GM18873 (cell line): ENCODE measurements around the gene ARNT2.

Experiments
- ATAC-seq: cut with Tn5 transposase; IDR thresholded peaks from one replicate; pipeline ENCODE4 v1.9.1; 2021; ENCODE audit warnings: mild to moderate bottlenecking, moderate library complexity, moderate number of reproducible peaks; ENCODE audit not compliant: unreplicated experiment, low FRiP score

ARNT2 gene

GRCh38 chr15:80607287-80607980 is 203.3 kb downstream of the ARNT2 start:
- no peak for ATAC-seq

DNA sequence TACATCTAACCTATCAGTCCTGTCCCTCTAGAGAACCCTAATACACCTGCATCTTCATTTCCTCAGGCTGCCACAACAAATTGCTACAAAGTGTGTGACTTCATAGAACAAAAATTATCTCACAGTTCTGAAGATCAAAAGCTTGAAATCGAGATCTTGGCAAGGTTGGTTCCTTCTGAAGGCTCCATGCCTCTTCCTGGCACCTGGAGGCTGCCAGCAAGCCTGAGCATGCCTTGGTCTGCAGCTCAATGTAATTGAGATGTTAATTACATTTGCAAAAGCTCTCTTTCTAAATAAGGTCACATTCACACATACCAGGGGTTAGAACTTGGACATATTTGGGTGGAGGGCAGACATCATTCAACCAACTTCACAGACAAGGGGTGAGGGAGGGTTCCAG is 204.5 kb downstream of the ARNT2 start:
- ATAC-seq, result no peak

- ATAC-seq, result no peak
Observed at GRCh38 chr15:80609091-80609490, 204.9 kb downstream of the ARNT2 start.

GRCh38 chr15:80609512-80609946 is 205.3 kb downstream of the ARNT2 start:
- no peak for ATAC-seq

DNA sequence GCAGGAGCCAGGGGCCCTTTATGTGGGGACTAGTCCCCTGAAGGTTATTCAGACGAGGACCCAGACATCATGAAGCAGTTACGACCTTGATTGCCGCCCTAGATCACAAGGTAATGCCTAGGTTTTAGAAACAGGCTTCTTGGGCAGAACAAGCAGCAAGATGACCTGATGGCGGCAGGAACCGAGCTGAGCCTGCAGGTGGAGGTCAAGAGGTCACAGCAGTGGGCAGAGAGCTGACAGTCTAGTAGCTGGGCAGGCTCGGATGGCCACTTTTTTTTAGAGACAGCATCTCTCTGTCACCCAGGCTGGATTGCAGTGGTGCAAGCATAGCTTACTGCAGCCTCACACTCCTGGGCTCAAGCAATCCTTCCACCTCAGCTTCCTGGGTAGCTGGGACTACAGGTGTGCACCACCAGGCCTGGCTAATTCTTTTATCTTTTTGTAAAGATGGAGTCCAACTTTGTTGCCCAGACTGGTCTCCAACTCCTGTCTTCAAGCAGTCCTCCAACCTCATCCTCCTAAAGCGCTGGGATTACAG is 207.4 kb downstream of the ARNT2 start:
- no peak for ATAC-seq

DNA sequence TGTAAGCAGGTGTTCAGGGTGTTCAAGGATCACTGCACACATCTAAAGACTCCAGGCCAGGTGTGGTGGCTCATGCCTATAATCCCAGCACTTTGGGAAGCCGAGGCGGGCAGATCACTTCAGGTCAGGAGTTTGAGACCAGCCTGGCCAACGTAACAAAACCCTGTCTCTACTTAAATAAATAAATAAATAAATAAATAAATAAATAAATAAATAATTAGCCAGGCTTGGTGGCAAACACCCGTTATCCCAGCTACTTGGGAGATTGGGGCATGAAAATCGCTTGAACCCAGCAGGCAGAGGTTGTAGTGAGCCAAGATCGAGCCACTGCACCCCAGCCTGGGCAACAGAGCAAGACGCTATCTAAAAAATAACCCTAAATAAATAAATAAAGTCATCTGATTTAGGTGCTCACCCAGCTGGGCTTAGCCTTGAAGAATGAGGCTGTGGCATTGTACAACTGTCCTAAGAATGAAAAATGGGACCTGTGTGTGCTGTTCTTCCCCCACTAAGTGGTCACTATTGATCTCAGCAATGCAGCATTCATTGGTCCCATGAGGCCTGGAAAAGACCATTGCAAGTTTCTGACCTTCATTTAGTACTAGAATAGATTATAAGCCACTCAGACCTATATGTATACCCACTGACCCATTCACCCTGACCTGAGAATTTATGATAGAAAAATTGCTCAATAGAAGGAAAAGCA is 208.1 kb downstream of the ARNT2 start:
- ATAC-seq, result no peak

DNA sequence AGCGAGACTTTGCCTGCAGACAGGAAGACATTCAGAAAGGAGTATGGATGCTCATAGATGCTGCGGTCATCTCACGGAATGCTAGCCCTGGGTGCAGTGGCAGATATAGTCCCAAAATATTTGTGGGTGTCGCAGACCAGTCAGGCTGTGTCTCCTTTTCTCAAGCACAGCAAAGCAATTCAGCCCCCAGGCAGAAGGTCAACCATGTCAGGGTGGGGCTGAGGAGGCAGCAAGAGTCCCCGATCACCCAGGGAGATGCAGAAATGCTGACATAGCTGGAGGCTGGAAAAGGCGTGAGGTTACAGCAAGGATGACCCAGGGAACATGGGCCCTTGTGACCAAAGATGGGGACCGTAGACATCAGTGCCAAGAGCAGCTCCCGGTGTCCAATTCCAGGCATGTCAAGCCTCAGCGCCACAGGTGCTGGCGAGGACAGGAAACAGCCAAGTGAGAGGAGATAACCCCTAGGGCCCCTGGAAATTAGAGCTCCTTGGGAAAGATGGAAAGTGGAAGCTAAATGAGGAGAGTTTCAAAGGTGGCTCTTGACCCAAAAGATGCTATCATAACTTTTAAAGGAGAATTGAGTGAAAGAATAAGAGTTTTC is 209.7 kb downstream of the ARNT2 start:
- ATAC-seq, result no peak

DNA sequence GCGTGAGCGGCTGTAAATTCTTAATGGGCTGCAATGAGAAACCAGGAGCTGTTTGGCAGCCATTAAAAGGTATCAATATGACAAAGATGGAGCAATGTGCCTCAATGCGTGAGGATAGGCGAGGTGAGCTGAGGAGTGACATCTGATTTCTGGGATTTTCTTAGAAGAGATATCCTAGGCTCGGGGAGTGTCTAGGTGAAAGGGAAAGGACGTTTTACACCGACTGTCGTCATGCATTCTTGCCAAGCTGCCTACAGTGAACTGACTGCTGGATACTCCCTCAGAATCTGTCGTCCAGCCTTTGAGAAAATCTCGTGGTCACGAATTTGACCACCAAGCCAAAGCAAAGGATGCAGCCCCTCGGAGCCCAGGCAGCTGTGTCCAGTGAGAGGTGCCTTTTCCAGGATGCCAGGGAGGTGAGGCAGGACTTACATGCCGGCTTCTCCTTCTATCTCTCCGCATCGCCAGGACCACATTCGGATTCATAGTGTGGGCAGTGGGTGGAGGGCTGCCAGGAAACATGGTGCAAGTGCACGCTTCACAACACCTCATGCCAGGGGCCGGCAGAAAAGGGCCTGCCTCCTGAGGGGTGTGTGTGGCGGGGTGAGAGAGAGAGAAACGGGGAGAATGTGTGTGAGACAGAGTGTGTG is 210.7 kb downstream of the ARNT2 start:
- no peak for ATAC-seq

DNA sequence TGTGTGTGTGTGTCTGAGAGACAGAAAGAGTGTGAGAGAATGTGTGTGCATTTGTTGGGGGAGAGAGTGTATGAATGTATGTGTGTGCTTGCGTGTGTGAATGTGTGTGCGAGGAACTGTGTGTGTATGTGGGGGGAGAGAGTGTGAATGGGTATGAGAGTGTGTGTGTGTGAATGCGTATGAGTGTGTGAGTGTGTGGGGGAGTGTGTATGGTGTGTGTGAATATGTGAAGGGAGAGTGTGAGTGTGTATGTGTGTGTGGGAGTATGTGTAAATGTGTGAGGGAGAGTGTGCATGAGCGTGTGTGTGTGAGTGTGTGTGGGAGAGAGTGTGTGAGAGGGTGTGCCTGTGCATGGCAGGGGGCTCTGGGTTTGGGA is 211.2 kb downstream of the ARNT2 start:
- no peak for ATAC-seq

- no peak for ATAC-seq
Observed at GRCh38 chr15:80615783-80616391, 211.7 kb downstream of the ARNT2 start.

- no peak for ATAC-seq
Observed at GRCh38 chr15:80618685-80619400, 214.7 kb downstream of the ARNT2 start.

- ATAC-seq, result no peak
Observed at GRCh38 chr15:80619680-80620079, 215.5 kb downstream of the ARNT2 start.

DNA sequence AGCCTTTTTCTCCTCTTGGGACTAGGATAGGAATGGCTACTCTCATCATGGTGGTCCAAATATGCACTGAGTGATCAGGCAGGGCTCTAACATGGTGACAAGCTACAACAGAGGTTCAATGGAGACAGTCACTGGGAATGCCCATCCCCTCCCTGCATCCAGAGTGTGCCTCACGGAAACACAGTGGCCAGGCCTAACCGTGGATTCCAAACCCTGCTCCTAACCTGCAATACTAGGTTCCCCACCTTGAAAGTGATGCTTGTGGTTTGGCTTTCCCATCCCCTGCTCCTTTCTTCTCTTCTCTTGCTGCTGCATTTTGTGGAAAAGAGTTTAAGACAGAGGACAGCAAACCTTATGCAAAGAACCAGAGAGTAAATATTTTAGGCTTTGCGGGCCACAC is 216.0 kb downstream of the ARNT2 start:
- ATAC-seq, result no peak

- no peak for ATAC-seq
Observed at GRCh38 chr15:80620931-80621330, 216.7 kb downstream of the ARNT2 start.

DNA sequence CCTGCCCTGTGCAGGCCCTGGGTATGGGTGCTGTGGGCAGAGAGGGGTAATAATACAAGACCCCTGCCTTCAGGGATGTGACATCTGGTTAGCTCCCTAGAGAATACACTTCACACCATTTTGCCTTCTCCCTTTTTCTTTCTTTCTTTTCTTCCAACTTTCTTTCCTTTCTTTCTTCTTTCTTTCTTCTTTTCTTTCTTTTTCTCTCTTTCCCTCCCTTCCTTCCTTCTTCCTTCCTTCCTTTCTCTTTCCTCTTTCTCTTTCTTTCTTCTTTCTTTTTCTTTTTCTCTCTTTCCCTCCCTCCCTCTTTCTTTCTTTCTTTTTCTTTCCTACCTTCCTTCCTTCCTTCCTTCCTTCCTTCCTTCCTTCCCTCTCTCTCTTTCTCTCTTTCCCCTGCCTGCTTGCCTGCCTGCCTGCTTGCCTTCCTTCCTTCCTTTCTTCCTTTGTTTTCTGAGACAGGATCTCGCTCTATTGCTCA is 222.5 kb downstream of the ARNT2 start:
- ATAC-seq, result no peak

DNA sequence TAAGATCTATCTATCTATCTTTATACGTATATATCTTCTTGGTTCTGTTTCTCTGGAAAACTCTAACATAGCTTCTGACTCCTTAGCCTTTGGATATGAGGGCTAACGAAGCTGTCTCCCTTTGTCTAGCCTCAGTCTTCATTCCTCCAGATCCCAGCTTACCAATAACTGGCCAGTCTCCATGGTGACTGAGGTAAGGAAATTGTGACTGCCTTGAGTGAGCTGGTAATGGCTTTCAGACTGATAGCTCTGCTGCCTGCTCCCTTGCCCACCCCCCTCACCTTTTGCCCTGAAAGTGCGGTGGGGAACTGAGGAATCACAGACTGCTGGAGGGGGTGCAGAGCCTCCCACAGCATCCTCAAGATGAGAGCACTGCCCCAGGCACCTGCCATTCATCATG is 225.2 kb downstream of the ARNT2 start:
- ATAC-seq, result no peak

DNA sequence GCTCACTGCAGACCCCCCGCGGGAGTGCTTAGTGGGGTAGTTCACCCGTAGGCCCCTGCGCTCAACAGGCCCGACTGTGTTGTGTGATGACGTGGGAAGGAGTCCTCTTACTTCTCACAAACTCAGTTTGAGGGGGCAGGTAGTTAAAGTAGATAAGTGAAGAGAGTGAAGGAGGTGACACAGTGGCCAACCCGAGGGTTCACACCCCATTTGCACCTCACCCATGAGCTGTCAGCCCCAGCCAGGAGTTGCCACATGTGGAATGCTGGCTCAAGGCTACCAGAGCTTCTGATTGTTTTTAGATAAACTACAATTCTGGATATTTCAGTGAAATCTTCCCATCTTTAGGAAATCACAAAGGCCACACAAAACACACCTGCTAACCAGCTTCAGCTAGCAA is 226.8 kb downstream of the ARNT2 start:
- ATAC-seq, result no peak

DNA sequence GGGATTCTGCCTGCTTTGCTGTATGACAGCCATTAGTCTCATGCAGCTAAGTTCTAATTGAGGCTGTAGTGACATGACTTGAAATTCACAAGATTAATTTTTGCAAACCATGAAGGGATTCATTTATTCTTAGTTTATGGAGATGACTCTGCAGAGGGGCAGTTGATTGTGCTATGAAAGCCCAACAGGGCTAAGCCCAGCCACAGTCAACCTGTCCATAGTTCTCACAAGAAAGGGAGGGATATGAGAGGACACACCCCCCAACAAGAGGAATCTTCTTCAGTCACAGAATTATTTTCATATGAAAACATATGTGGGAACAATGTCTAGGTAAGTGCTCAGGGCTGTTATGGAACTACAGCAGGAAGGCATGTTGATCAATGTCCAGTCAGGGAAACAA is 229.0 kb downstream of the ARNT2 start:
- ATAC-seq, result no peak

DNA sequence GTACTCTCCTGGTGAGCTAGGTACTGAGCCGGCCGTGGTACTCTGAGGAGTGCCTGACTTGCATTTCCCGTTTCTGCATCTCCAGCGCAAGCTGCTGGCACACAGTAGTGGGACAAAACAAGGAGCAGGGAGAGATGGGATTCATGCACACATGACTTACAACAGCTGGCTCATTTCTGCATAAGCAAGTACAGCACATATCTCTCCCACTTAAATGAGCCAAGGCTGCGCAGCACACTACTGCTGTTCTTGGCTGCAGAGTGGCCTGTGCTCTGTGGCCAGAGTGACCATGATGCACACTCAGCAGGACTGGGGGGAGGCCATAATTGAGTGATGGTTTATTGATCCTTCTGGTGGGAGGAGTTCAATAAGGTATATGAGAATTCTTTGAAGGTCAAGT is 231.8 kb downstream of the ARNT2 start:
- no peak for ATAC-seq

- ATAC-seq, result no peak
Observed at GRCh38 chr15:80636675-80637074, 232.5 kb downstream of the ARNT2 start.
